HepG2 (cell line): ENCODE measurements around the gene CHCHD6. TPM values are rescaled to one million over a fixed set of nuclear protein-coding genes. Genes with fewer than 3 reads are reported as not detected.

Experiments
- ATAC-seq: fragments of 200-7000 bp; cut with Tn5 transposase; 3 replicates; pipeline ENCODE4 v1.9.1; 2020; ENCODE audit warnings: mild to moderate bottlenecking, moderate library complexity
- BruUV-seq: library from RNA; stranded (reverse); fragments of 400-500 nt; replicated peaks from 2 replicates; lab custom pipeline; 2021; lab: Mats Ljungman, UMichigan
- CTCF ChIA-PET: fragments of 300-600 bp; formaldehyde crosslinking; extraction: SDS; loops from one replicate; lab custom pipeline; 2021; ENCODE audit warnings: low total read pairs, inconsistent platforms, low intra/inter-chr PET ratio; lab: Yijun Ruan, JAX
- POLR2A ChIA-PET: fragments of 350-600 bp; sonication (Branson Sonifier 250); formaldehyde crosslinking; loops from one replicate; lab custom pipeline; 2020; ENCODE audit warnings: antibody characterized with exemption, inconsistent platforms; lab: Yijun Ruan, JAX
- DNase-seq: peaks from one replicate; pipeline ENCODE4 v3.0.0-alpha.2; 2015; ENCODE audit warnings: low spot score
- FAIRE-seq: peaks from 3 replicates; lab custom pipeline; 2011; peaks lifted over from hg19 to GRCh38; lab: Jason Lieb, UNC
- H2AFZ ChIP-seq: one replicate; pipeline ENCODE4 v1.6.1; 2011; ENCODE audit warnings: low read length, inconsistent platforms
- H3K27ac ChIP-seq: fragments of 300-600 bp; 3 replicates; pipeline ENCODE4 v1.8.0; 2011; ENCODE audit warnings: mixed run types, mild to moderate bottlenecking, mixed read lengths, low read length, inconsistent platforms; ENCODE audit not compliant: insufficient read depth; ENCODE audit errors: extremely low read length
- H3K27me3 ChIP-seq, 2 experiments: fragments of 200-600 bp in 1 of 2; 2 replicates in 1 of 2; 3 replicates in 1 of 2; pipeline versions ENCODE4 v1.6.0 to v1.8.0; 2011; ENCODE audit warnings: low read length in 2 of 2, mild to moderate bottlenecking in 2 of 2, moderate library complexity in 2 of 2, inconsistent platforms in 1 of 2; ENCODE audit not compliant: insufficient read depth in 2 of 2, control insufficient read depth in 1 of 2
- H3K36me3 ChIP-seq, 2 experiments: fragments of 200-600 bp in 1 of 2; replicated peaks in 1 of 2; 2 replicates in 1 of 2; 3 replicates in 1 of 2; pipeline versions ENCODE4 v1.5.1 to v1.8.0; 2011; ENCODE audit warnings: low read length in 2 of 2, inconsistent platforms in 1 of 2; ENCODE audit not compliant: insufficient read depth in 2 of 2, control insufficient read depth in 1 of 2
- H3K4me1 ChIP-seq: 2 replicates; pipeline ENCODE4 v1.5.1; 2012; ENCODE audit warnings: low read length, inconsistent platforms; ENCODE audit not compliant: insufficient read depth
- H3K4me2 ChIP-seq: 2 replicates; pipeline ENCODE4 v1.6.0; 2011; ENCODE audit warnings: low read depth, low read length, inconsistent platforms
- H3K4me3 ChIP-seq, 3 experiments: fragments of 200-600 bp in 1 of 3; sonication (generic), shearing (Covaris generic) in 1 of 3; replicated peaks in 1 of 3; 2 replicates each; pipeline ENCODE4 v1.5.1; 2011 to 2016; ENCODE audit warnings: low read length in 3 of 3, inconsistent platforms in 2 of 3, low read depth in 2 of 3, mild to moderate bottlenecking in 2 of 3, control low read depth in 1 of 3, mixed read lengths in 1 of 3; ENCODE audit not compliant: insufficient read depth in 1 of 3
- H3K79me2 ChIP-seq: one replicate; pipeline ENCODE4 v1.6.1; 2011; ENCODE audit warnings: low read length, inconsistent platforms; ENCODE audit not compliant: insufficient read depth
- H3K9ac ChIP-seq: 2 replicates; pipeline ENCODE4 v1.6.0; 2011; ENCODE audit warnings: mild to moderate bottlenecking, low read depth, low read length, inconsistent platforms; ENCODE audit not compliant: insufficient read depth
- H3K9me3 ChIP-seq: 2 replicates; pipeline ENCODE4 v1.5.1; 2012; ENCODE audit warnings: mild to moderate bottlenecking, low read length
- H4K20me1 ChIP-seq: 2 replicates; pipeline ENCODE4 v1.6.0; 2011; ENCODE audit warnings: inconsistent platforms, mild to moderate bottlenecking, low read length, moderate library complexity; ENCODE audit not compliant: insufficient read depth
- ATF5 ChIP-seq: sonication (generic); formaldehyde crosslinking; IDR thresholded peaks from 2 replicates; pipeline ENCODE4 v1.4.0; 2020; ENCODE audit warnings: mild to moderate bottlenecking, low read depth, missing genetic modification reagents
- ETV6 ChIP-seq: sonication (generic); formaldehyde crosslinking; conservative IDR thresholded peaks from 2 replicates; pipeline ENCODE4 v1.4.0; 2020; ENCODE audit warnings: missing genetic modification reagents
- HNF4G ChIP-seq, 2 experiments: sonication (generic) in 1 of 2; formaldehyde crosslinking in 1 of 2; IDR thresholded peaks; 2 replicates each; pipeline versions ENCODE4 v1.4.0 to v1.6.1; 2011 to 2020; ENCODE audit warnings: borderline replicate concordance in 2 of 2, low read depth in 2 of 2, mild to moderate bottlenecking in 2 of 2, low read length in 1 of 2, missing genetic modification reagents in 1 of 2, moderate library complexity in 1 of 2
- HNRNPK ChIP-seq: fragments of 200-400 bp; formaldehyde crosslinking; IDR thresholded peaks from 2 replicates; pipeline ENCODE4 v1.6.1; 2018; ENCODE audit warnings: low read length, low read depth, moderate library complexity, mild to moderate bottlenecking; ENCODE audit not compliant: poor library complexity, severe bottlenecking
- HOXA7 ChIP-seq: sonication (generic); formaldehyde crosslinking; IDR thresholded peaks from 2 replicates; pipeline ENCODE4 v1.8.1; 2022; ENCODE audit warnings: mild to moderate bottlenecking, missing genetic modification reagents, moderate library complexity
- IKZF4 ChIP-seq: sonication (generic); formaldehyde crosslinking; IDR thresholded peaks from 2 replicates; pipeline ENCODE4 v1.5.1; 2020; ENCODE audit warnings: borderline replicate concordance, mild to moderate bottlenecking, low read depth, missing genetic modification reagents; ENCODE audit errors: not compliant biosample characterization
- KAT2B ChIP-seq: fragments of 150-350 bp; IDR thresholded peaks from 2 replicates; pipeline ENCODE4 v1.6.1; 2014; ENCODE audit warnings: low read depth, low read length, borderline replicate concordance
- KMT2B ChIP-seq: IDR thresholded peaks from 2 replicates; pipeline ENCODE4 v1.6.1; 2016; ENCODE audit warnings: missing genetic modification reagents, missing compliant biosample characterization
- MAF1 ChIP-seq: sonication (generic); formaldehyde crosslinking; IDR thresholded peaks from 2 replicates; pipeline ENCODE4 v1.5.0; 2020; ENCODE audit warnings: missing genetic modification reagents, borderline replicate concordance
- MBD4 ChIP-seq: IDR thresholded peaks from 2 replicates; pipeline ENCODE4 v1.6.1; 2012; ENCODE audit warnings: low read length, inconsistent platforms, borderline replicate concordance
- NBN ChIP-seq: fragments of 450-650 bp; conservative IDR thresholded peaks from 2 replicates; pipeline ENCODE4 v1.6.1; 2017
- POLR2AphosphoS2 ChIP-seq: IDR thresholded peaks from 2 replicates; pipeline ENCODE4 v1.6.1; 2011; ENCODE audit warnings: low read depth, low read length, improper control_type of control experiment
- SMYD3 ChIP-seq: sonication (generic); formaldehyde crosslinking; IDR thresholded peaks from 2 replicates; pipeline ENCODE4 v1.8.1; 2023; ENCODE audit warnings: mild to moderate bottlenecking, missing genetic modification reagents
- TRAFD1 ChIP-seq: sonication (generic); formaldehyde crosslinking; IDR thresholded peaks from 2 replicates; pipeline ENCODE4 v1.5.1; 2020; ENCODE audit warnings: missing genetic modification reagents, mild to moderate bottlenecking, borderline replicate concordance
- ZNF251 ChIP-seq: sonication (generic); formaldehyde crosslinking; IDR thresholded peaks from 2 replicates; pipeline ENCODE4 v1.9.0; 2021; ENCODE audit warnings: mild to moderate bottlenecking, missing genetic modification reagents
- ZNF432 ChIP-seq: sonication (generic); formaldehyde crosslinking; IDR thresholded peaks from 2 replicates; pipeline ENCODE4 v1.5.0; 2020; ENCODE audit warnings: missing genetic modification reagents, mild to moderate bottlenecking, borderline replicate concordance
- ZNF441 ChIP-seq: sonication (generic); formaldehyde crosslinking; IDR thresholded peaks from 2 replicates; pipeline ENCODE4 v1.7.0; 2021; ENCODE audit warnings: missing genetic modification reagents, borderline replicate concordance
- ZNF577 ChIP-seq: sonication (generic); formaldehyde crosslinking; IDR thresholded peaks from 2 replicates; pipeline ENCODE4 v1.4.0; 2020; ENCODE audit warnings: mild to moderate bottlenecking, low read depth, missing genetic modification reagents, borderline replicate concordance
- ZNF75D ChIP-seq: sonication (generic); formaldehyde crosslinking; IDR thresholded peaks from 2 replicates; pipeline ENCODE4 v1.8.1; 2023; ENCODE audit warnings: missing genetic modification reagents, mild to moderate bottlenecking, borderline replicate concordance
- WGBS: methylation state at CpG from one replicate; pipeline ENCODE4 v1.1.6; 2017; ENCODE audit warnings: low lambda C conversion rate; 5-methylcytosine and 5-hydroxymethylcytosine counted together
- in situ Hi-C: cut with HindIII; loops from 2 replicates; pipeline ENCODE4 v1.10.0; 2017; ENCODE audit warnings: low pct_unique_long_range_greater_than_20kb; ENCODE audit not compliant: extremely low pct_ligation_motif_present
- intact Hi-C: fragments of 100-400 bp; cut with micrococcal nuclease; formaldehyde crosslinking; loops from one replicate; pipeline ENCODE4 v1.10.0; 2022; ENCODE audit not compliant: unreplicated experiment
- polyA plus RNA-seq, 8 experiments: library from polyadenylated mRNA; depleted of rRNA in 3 of 8; stranded (reverse) in 7 of 8; unstranded in 1 of 8; fragments of >200 nt; fragmentation: Illumina TruSeq in 4 of 8; extraction: Trizol in 4 of 8; gene quantifications; 2 replicates each; pipeline versions ENCODE4 v1.2.1 to v1.2.3, GENCODE V29; 2011 to 2016; ENCODE audit warnings: low read depth in 4 of 8, missing spikeins in 1 of 8, mixed read lengths in 1 of 8; ENCODE audit not compliant: insufficient read depth in 1 of 8
- total RNA-seq, 5 experiments: library from RNA; depleted of rRNA; stranded (reverse); fragments of >200 nt; fragmentation: Illumina TruSeq; extraction: Trizol; gene quantifications; 2 replicates each; pipeline ENCODE4 v1.2.3, GENCODE V29; 2016; ENCODE audit warnings: low read depth in 1 of 5
- TF ChIP-seq, protein P1 (sequence below): sonication (generic); formaldehyde crosslinking; IDR thresholded peaks from 2 replicates; pipeline ENCODE4 v1.5.1; 2020; ENCODE audit warnings: mild to moderate bottlenecking, moderate library complexity, missing genetic modification reagents

Gene CHCHD6
- total and polyA plus RNA-seq, 2 of the 13 experiments (the other 11 are each of a cell fraction or from before 2014, with no cell fraction given): 20.3 to 20.8 TPM

- no peak for TF ChIP-seq ZNF441 (CRISPR knock-in tag)
- TF ChIP-seq POLR2AphosphoS2: no peak
- TF ChIP-seq ZNF432 (CRISPR knock-in tag): no peak
- no peak for TF ChIP-seq SMYD3
- no peak for TF ChIP-seq ZNF251 (CRISPR knock-in tag)
- no peak for TF ChIP-seq TRAFD1 (CRISPR knock-in tag)
- no peak for TF ChIP-seq KMT2B (CRISPR knock-in tag)
- TF ChIP-seq ETV6: no peak
- TF ChIP-seq HNF4G (IDR thresholded peaks at IDR 0.05; ENCODE audit: borderline replicate concordance, low read depth, low read length): no peak
- no peak for TF ChIP-seq HNF4G (CRISPR knock-in tag; IDR thresholded peaks at IDR 0.05; ENCODE audit: borderline replicate concordance, low read depth)
- TF ChIP-seq, protein P1, sequence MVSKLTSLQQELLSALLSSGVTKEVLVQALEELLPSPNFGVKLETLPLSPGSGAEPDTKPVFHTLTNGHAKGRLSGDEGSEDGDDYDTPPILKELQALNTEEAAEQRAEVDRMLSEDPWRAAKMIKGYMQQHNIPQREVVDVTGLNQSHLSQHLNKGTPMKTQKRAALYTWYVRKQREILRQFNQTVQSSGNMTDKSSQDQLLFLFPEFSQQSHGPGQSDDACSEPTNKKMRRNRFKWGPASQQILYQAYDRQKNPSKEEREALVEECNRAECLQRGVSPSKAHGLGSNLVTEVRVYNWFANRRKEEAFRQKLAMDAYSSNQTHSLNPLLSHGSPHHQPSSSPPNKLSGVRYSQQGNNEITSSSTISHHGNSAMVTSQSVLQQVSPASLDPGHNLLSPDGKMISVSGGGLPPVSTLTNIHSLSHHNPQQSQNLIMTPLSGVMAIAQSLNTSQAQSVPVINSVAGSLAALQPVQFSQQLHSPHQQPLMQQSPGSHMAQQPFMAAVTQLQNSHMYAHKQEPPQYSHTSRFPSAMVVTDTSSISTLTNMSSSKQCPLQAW (CRISPR knock-in tag): no peak
- TF ChIP-seq ATF5: no peak
- TF ChIP-seq HOXA7 (CRISPR knock-in tag): no peak
- no peak for TF ChIP-seq ZNF75D
- no peak for TF ChIP-seq NBN
- TF ChIP-seq KAT2B: no peak
- no peak for TF ChIP-seq ZNF577
- TF ChIP-seq IKZF4 (CRISPR knock-in tag): no peak
- no peak for TF ChIP-seq HNRNPK
- no peak for TF ChIP-seq MAF1
- TF ChIP-seq MBD4: no peak
- WGBS: 37% methylated on average over 4 of the region's 4 CpGs
- ATAC-seq (no peak), DNase-seq (no peak), FAIRE-seq (no peak)
- no TSS peak for BruUV-seq
- Histone ChIP-seq H3K79me2 (no peaks in the 10 kb centered on the region), H3K4me1 (peaks cover 17% of the 10 kb centered on the region), H3K9ac (no peak overlapping the region), H3K36me3 (no peaks in the 10 kb centered on the region), H4K20me1 (no peaks in the 10 kb centered on the region; the same call in 1 of the 2 replicates), H3K27ac (no peak overlapping the region), H2AFZ (no peak overlapping the region), H3K4me3 (no peak overlapping the region), H3K27me3 (peaks cover 6 to 57% of the 10 kb centered on the region in 2 experiments; a peak in 4 of 5 replicates), H3K9me3 (no peaks in the 10 kb centered on the region), H3K4me2 (no peak overlapping the region)
- in situ Hi-C loops: no loop called here
- ChIA-PET CTCF (no interaction called here), POLR2A (no interaction called here)
- intact Hi-C loops: no loop called here
Measured at GRCh38 chr3:126680667-126681055, 23.4 kb upstream of the CHCHD6 start.
